ENCODE measurements around the gene SLC5A6.

Gene SLC5A6

DNA sequence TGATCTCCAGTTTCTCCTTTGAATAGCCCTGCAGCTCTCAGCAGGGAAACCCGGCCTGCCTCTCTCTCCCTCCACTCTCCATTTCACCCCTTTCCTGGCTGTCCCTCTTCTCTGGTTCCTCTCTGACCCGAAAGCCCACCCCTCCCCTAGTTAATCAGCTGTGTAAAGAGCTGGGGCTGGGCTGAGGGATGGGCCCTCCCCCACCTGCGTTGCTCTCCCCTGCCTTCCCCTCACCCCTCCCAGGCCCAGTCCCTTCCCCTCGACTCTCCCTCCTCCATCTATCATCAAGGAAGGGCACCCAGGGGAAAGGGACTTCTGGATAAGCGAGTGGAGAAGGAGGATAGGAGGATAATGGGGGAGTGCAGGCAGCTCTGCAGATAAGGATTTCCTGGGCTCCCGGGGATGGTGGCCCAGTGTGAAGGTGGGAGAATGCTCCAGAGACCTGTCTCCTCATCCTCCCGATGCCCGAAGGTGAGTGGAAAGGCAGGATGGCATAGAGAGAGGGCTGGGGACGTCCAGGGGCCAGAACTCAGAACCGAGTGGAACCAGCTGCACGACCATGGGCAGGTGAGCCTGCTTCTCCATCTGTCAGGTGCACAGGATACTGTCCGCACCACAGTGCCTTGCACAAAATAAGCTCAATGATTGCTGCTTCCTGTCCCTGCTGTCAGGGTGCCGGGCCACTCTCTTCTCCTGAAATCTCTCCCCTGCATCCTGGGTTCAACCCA, 38.7 kb upstream of the SLC5A6 start:
- TF ChIP-seq, protein P1, sequence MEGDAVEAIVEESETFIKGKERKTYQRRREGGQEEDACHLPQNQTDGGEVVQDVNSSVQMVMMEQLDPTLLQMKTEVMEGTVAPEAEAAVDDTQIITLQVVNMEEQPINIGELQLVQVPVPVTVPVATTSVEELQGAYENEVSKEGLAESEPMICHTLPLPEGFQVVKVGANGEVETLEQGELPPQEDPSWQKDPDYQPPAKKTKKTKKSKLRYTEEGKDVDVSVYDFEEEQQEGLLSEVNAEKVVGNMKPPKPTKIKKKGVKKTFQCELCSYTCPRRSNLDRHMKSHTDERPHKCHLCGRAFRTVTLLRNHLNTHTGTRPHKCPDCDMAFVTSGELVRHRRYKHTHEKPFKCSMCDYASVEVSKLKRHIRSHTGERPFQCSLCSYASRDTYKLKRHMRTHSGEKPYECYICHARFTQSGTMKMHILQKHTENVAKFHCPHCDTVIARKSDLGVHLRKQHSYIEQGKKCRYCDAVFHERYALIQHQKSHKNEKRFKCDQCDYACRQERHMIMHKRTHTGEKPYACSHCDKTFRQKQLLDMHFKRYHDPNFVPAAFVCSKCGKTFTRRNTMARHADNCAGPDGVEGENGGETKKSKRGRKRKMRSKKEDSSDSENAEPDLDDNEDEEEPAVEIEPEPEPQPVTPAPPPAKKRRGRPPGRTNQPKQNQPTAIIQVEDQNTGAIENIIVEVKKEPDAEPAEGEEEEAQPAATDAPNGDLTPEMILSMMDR (conservative IDR thresholded peaks at IDR 0.05), result no peak
- H3K27ac ChIP-seq, result peak overlapping the region; percentile 76; the same call in 1 of the 2 replicates

DNA sequence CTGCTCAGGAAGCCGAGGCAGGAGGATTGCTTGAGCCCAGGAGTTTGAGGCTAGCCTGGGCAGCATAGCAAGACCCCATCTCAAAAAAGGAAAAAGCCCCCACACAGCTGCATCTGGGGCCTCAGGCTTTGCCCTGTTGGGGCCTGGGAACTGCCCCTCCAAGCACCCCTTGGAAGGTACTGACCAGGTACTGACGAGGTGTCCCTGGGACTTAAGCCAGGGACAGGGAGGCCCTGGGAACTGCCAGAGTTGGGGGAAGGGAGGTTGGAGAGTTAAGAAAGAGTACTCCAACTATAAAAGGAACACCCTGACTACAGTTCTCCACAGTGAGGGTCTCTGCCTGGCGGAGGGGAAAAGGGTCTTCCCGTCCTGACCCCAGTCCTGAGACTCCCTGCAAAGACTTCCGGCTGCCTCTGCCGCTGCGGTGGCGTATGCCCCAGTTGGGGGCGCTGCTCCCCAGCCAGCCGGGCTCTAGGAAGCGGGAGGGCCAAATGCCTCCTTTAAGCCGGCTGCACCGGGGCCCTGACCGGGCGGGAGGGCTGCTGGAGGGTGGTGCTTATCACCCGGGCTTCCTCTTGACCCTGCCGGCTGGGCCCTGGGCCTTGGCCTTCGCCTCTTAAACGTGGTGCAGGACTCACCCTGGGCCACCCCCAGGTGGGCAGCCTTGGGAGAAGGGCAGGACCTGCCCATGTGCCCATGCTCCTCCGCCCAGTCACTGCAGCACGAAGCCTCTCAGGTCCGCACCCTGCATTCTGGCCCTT, 38.0 kb upstream of the SLC5A6 start:
- TF ChIP-seq, protein P1 (conservative IDR thresholded peaks at IDR 0.05), result peak; percentile 48
- peak overlapping the region; percentile 76 for H3K27ac ChIP-seq

GRCh38 chr2:27249159-27249890, 37.3 kb upstream of the SLC5A6 start:
- TF ChIP-seq, protein P1 (conservative IDR thresholded peaks at IDR 0.05), result no peak
- peak overlapping the region; percentile 76 for H3K27ac ChIP-seq

DNA sequence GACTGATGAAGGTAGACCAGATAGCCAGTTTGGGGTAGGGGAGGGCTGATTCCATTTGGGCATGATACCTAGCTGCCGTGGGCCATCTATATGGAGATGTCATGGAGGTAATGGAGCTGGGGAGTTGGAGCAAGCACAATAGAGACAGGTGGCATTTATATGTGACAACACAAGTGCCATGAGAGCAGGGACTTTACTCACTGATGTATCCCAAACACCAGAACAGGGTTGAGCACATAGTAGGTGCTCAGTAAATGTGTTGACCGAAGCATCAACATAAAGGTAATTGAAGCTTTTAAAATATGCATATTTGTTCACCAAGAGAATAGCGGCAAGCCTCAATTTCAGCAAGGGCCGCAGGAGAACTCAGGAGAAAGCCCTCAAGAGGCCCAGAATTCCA, 35.8 kb upstream of the SLC5A6 start:
- TF ChIP-seq, protein P1 (conservative IDR thresholded peaks at IDR 0.05), result no peak
- peak overlapping the region; percentile 76; the same call in 1 of the 2 replicates for H3K27ac ChIP-seq

DNA sequence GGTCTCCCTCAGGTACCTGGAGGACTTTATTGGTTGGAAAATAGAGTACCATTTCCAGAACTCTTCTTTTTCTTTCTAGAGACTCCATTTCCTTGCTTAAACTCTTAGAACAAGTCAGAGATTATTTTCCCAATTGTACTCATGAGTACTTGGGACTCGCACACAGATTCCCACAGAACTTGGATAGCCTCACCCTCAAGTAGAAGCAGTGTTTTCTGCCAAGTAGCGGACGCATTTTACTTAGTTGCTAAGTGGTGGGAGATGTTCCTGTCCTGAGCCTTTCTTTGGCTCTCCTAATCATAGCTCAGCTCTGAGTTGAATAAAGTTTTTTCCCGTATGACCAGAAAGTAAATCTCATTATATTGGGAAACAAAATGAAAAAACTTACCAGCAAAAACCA, 33.6 kb upstream of the SLC5A6 start:
- TF ChIP-seq, protein P1 (conservative IDR thresholded peaks at IDR 0.05), result no peak
- no peak overlapping the region for H3K27ac ChIP-seq

GRCh38 chr2:27245116-27245515, 33.0 kb upstream of the SLC5A6 start:
- TF ChIP-seq, protein P1 (conservative IDR thresholded peaks at IDR 0.05), result no peak
- no peak overlapping the region for H3K27ac ChIP-seq
